Psoas muscle (tissue), 8 donors: Measurements from ENCODE around the gene UBXN1. TPM values are rescaled to one million over a fixed set of nuclear protein-coding genes. Genes with fewer than 3 reads are reported as not detected.

Experiments
- ATAC-seq, 4 donors: fragments of 200-7000 bp; cut with Tn5 transposase; one replicate each; pipeline ENCODE4 v1.9.1; 2020; ENCODE audit warnings: moderate library complexity in 3 of 4, mild to moderate bottlenecking in 2 of 4
- DNase-seq, 2 donors: peaks; one replicate each; pipeline ENCODE4 v3.0.0-alpha.2; 2020
- H3K27ac ChIP-seq: fragments of 200-600 bp; one replicate; pipeline ENCODE4 v1.8.0; 2022
- H3K27me3 ChIP-seq, 3 donors: fragments of 200-600 bp in 1 of 3; one replicate each; pipeline versions ENCODE4 v1.6.1 to v1.8.0; 2013 to 2022; ENCODE audit warnings: low read length in 2 of 3, mild to moderate bottlenecking in 2 of 3, moderate library complexity in 1 of 3; ENCODE audit not compliant: insufficient read depth in 3 of 3
- H3K36me3 ChIP-seq, 2 donors: fragments of 200-600 bp in 1 of 2; one replicate each; pipeline versions ENCODE4 v1.6.1 to v1.8.0; 2013 to 2022; ENCODE audit warnings: low read depth in 1 of 2, mild to moderate bottlenecking in 1 of 2, moderate library complexity in 1 of 2; ENCODE audit not compliant: insufficient read depth in 1 of 2
- H3K4me1 ChIP-seq: fragments of 200-600 bp; one replicate; pipeline ENCODE4 v1.8.0; 2022
- H3K4me3 ChIP-seq: fragments of 200-600 bp; one replicate; pipeline ENCODE4 v1.8.0; 2022; ENCODE audit warnings: mild to moderate bottlenecking
- H3K9me3 ChIP-seq: fragments of 200-600 bp; one replicate; pipeline ENCODE4 v1.8.0; 2022
- WGBS, 3 donors: extraction: QIAGEN DNeasy Blood & Tissue Kit; methylation state at CpG; one replicate each; pipeline versions ENCODE4 v1.1.6 to v1.1.7; 2013; 5-methylcytosine and 5-hydroxymethylcytosine counted together
- intact Hi-C, 2 donors: fragments of 100-400 bp; cut with DNase I; formaldehyde crosslinking; loops; one replicate each; pipeline versions ENCODE4 v1.11.0 to v1.14.2; 2022
- polyA plus RNA-seq, 3 donors: library from polyadenylated mRNA; stranded (reverse); fragments of 200-250 nt; gene quantifications; one replicate each; pipeline ENCODE4 v1.2.3, GENCODE V29; 2013
- total RNA-seq, 4 donors: library from RNA; stranded (reverse); fragmentation: NEBNext Ultra II Directional in 2 of 4; extraction: Animal tissue kit (Norgen Biotek cat#: 25700) in 2 of 4; gene quantifications; one replicate each; pipeline versions ENCODE4 v1.2.1 to v1.2.4, GENCODE V29; 2021 to 2023
- TF ChIP-seq, protein P1 (sequence below): fragments of 200-600 bp; IDR thresholded peaks from one replicate; pipeline ENCODE4 v1.8.0; 2022; ENCODE audit warnings: antibody characterized with exemption
- donor health status: healthy with polysubstance abuse.
- donor health status: DM: no; HTN: no; CAD: no; lungs with moderate emphysema.
- donor health status: Bipolar disorder and iron deficiency.
- donor health status: healthy.
- donor health status: DM: yes; HTN: yes; CAD: no.
- donor health status: DM: no; HTN: no; CAD: no.
- donor health status: DM: no; HTN: no; CAD: no.
- donor health status: DM: yes; HTN: yes; CAD: no.

UBXN1 gene
- total and polyA plus RNA-seq, 7 donors, result 102 to 376 (median 204) TPM

DNA sequence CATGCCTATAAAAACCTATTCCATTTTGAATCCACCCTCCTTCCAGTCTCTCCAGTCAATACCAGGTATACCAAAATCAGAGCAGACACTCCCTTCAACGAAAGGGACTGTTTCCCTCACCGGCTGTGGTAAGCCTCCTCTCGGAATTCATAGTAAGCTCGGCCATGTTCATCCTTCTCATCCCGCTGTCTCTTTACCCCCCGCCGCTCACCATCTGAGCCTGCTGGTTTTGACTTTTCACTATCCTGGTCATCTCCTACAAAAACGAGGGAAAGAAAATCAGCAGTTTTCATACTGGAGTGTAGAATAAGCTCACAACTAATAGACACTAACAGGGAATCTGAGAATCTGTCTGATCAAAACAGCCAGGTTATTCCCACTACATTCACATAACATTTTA lies 45.3 kb upstream of the UBXN1 start:
- intact Hi-C loops, result no loop called here
- TF ChIP-seq, protein P1, sequence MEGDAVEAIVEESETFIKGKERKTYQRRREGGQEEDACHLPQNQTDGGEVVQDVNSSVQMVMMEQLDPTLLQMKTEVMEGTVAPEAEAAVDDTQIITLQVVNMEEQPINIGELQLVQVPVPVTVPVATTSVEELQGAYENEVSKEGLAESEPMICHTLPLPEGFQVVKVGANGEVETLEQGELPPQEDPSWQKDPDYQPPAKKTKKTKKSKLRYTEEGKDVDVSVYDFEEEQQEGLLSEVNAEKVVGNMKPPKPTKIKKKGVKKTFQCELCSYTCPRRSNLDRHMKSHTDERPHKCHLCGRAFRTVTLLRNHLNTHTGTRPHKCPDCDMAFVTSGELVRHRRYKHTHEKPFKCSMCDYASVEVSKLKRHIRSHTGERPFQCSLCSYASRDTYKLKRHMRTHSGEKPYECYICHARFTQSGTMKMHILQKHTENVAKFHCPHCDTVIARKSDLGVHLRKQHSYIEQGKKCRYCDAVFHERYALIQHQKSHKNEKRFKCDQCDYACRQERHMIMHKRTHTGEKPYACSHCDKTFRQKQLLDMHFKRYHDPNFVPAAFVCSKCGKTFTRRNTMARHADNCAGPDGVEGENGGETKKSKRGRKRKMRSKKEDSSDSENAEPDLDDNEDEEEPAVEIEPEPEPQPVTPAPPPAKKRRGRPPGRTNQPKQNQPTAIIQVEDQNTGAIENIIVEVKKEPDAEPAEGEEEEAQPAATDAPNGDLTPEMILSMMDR, result no peak
- H3K27me3 ChIP-seq, result no peaks in the 10 kb centered on the region
- H3K4me1 ChIP-seq, result peaks cover 23% of the 10 kb centered on the region
- ATAC-seq (no peak), DNase-seq (no peak)
- H3K36me3 ChIP-seq, result peaks cover 12 to 56% of the 10 kb centered on the region in 2 donors
- 37 to 50% (median 40%) methylated on average over 8 of the region's 8 CpGs for WGBS, 3 donors
- H3K27ac ChIP-seq, result no peak overlapping the region
- H3K4me3 ChIP-seq, result peak overlapping the region; percentile 76
- H3K9me3 ChIP-seq, result no peaks in the 10 kb centered on the region

GRCh38 chr11:62721994-62722393 lies 43.1 kb upstream of the UBXN1 start:
- TF ChIP-seq, protein P1, result no peak
- H3K36me3 ChIP-seq, result peaks cover 12 to 78% of the 10 kb centered on the region in 2 donors
- no peak for DNase-seq
- intact Hi-C loops, result no loop called here
- no peaks in the 10 kb centered on the region for H3K27me3 ChIP-seq
- H3K4me1 ChIP-seq, result peaks cover 28% of the 10 kb centered on the region
- WGBS, 3 donors, result 73 to 78% (median 76%) methylated on average over 7 of the region's 7 CpGs
- no peak overlapping the region for H3K27ac ChIP-seq
- H3K9me3 ChIP-seq, result no peaks in the 10 kb centered on the region
- no peak overlapping the region for H3K4me3 ChIP-seq
- no peak for ATAC-seq

GRCh38 chr11:62719302-62719978 lies 40.6 kb upstream of the UBXN1 start:
- H3K27ac ChIP-seq, result no peak overlapping the region
- DNase-seq, result no peak
- TF ChIP-seq, protein P1, result no peak
- H3K4me3 ChIP-seq, result no peak overlapping the region
- H3K9me3 ChIP-seq, result no peaks in the 10 kb centered on the region
- intact Hi-C loops, result no loop called here
- no peaks in the 10 kb centered on the region for H3K27me3 ChIP-seq
- peaks cover 14% of the 10 kb centered on the region for H3K4me1 ChIP-seq
- H3K36me3 ChIP-seq, result peaks cover 24 to 99% of the 10 kb centered on the region in 2 donors
- no peak for ATAC-seq
- WGBS, 3 donors, result 80 to 89% (median 80%) methylated on average over 2 of the region's 2 CpGs

GRCh38 chr11:62716816-62717215 lies 37.9 kb upstream of the UBXN1 start:
- DNase-seq (no peak), ATAC-seq (no peak)
- intact Hi-C loops, result no loop called here
- TF ChIP-seq, protein P1, result no peak
- H3K4me1 ChIP-seq, result peaks cover 16% of the 10 kb centered on the region
- no peaks in the 10 kb centered on the region for H3K27me3 ChIP-seq
- 51 to 69% (median 60%) methylated on average over 11 of the region's 11 CpGs for WGBS, 3 donors
- H3K9me3 ChIP-seq, result no peaks in the 10 kb centered on the region
- peaks cover 21 to 99% of the 10 kb centered on the region in 2 donors for H3K36me3 ChIP-seq
- H3K4me3 ChIP-seq, result no peak overlapping the region
- peak overlapping the region; percentile 47 for H3K27ac ChIP-seq

GRCh38 chr11:62716206-62716605 lies 37.3 kb upstream of the UBXN1 start:
- Histone ChIP-seq H3K36me3 (peaks cover 19 to 99% of the 10 kb centered on the region in 2 donors), H3K27me3 (no peaks in the 10 kb centered on the region), H3K9me3 (no peaks in the 10 kb centered on the region), H3K27ac (no peak overlapping the region), H3K4me1 (peaks cover 16% of the 10 kb centered on the region), H3K4me3 (no peak overlapping the region)
- TF ChIP-seq, protein P1, result no peak
- WGBS, 3 donors, result 82 to 91% (median 83%) methylated on average over 5 of the region's 5 CpGs
- ATAC-seq (no peak), DNase-seq (no peak)
- intact Hi-C loops, result no loop called here
